Calu3 (cell line): Measurements from ENCODE around the gene PYGO2. TPM values are rescaled to one million over a fixed set of nuclear protein-coding genes. Genes with fewer than 3 reads are reported as not detected.

ENCODE experiments used
- BruUV-seq: library from RNA; stranded (reverse); fragments of 400-500 nt; replicated peaks from 2 replicates; lab custom pipeline; 2021; lab: Mats Ljungman, UMichigan
- CTCF ChIA-PET: fragments of 300-600 bp; sonication (Branson Sonifier 250); formaldehyde crosslinking; loops from one replicate; lab custom pipeline; 2022; ENCODE audit warnings: antibody characterized with exemption; lab: Charles Lee
- DNase-seq: peaks from one replicate; pipeline ENCODE4 v3.0.0; 2022
- H3K27ac Mint-ChIP-seq: one replicate; pipeline ENCODE4 v1.8.0; 2022; ENCODE audit warnings: mixed read lengths; ENCODE audit not compliant: unreplicated experiment
- H3K27me3 Mint-ChIP-seq: one replicate; pipeline ENCODE4 v1.8.0; 2022; ENCODE audit warnings: mixed read lengths; ENCODE audit not compliant: unreplicated experiment
- H3K36me3 Mint-ChIP-seq: one replicate; pipeline ENCODE4 v1.8.0; 2022; ENCODE audit warnings: mild to moderate bottlenecking, moderate library complexity, mixed read lengths; ENCODE audit not compliant: insufficient read depth, unreplicated experiment
- H3K4me1 Mint-ChIP-seq: one replicate; pipeline ENCODE4 v1.8.0; 2022; ENCODE audit warnings: mild to moderate bottlenecking, low read depth, mixed read lengths; ENCODE audit not compliant: unreplicated experiment
- H3K4me3 Mint-ChIP-seq: one replicate; pipeline ENCODE4 v1.8.0; 2022; ENCODE audit warnings: mild to moderate bottlenecking, low read depth, moderate library complexity, mixed read lengths; ENCODE audit not compliant: unreplicated experiment
- H3K9me3 Mint-ChIP-seq: one replicate; pipeline ENCODE4 v1.8.0; 2022; ENCODE audit warnings: low read depth, mixed read lengths; ENCODE audit not compliant: unreplicated experiment
- CTCF ChIP-seq: fragments of 200-600 bp; IDR thresholded peaks from one replicate; pipeline ENCODE4 v1.8.0; 2022; ENCODE audit warnings: antibody characterized with exemption; ENCODE audit not compliant: unreplicated experiment
- intact Hi-C: fragments of 100-400 bp; cut with micrococcal nuclease; formaldehyde crosslinking; loops from one replicate; pipeline ENCODE4 v1.10.0; 2022; ENCODE audit not compliant: unreplicated experiment
- total RNA-seq: library from RNA; stranded (reverse); gene quantifications from 2 replicates; pipeline ENCODE4 v1.2.3, GENCODE V29; 2022

Gene PYGO2
- total RNA-seq, 1 experiment from 2014 or later = 45.6 TPM

- H3K4me1 Mint-ChIP-seq = peaks cover 44% of the 10 kb centered on the region
- peaks cover 22% of the 10 kb centered on the region for H3K36me3 Mint-ChIP-seq
- TF ChIP-seq CTCF = no peak
- no peaks in the 10 kb centered on the region for H3K9me3 Mint-ChIP-seq
- H3K27me3 Mint-ChIP-seq = no peaks in the 10 kb centered on the region
- H3K4me3 Mint-ChIP-seq = peak overlapping the region; percentile 95
- TSS peak; percentile 97 for BruUV-seq
- CTCF ChIA-PET = interaction anchor here (0.8 to 1.6 kb wide), 5 partner anchors 18 to 148 kb away, joined by 3 to 5 read pairs (median 3); partner anchors contain the start of genes ADAM15 and PBXIP1
- peak; percentile 91 for DNase-seq
- peak overlapping the region; percentile 99 for H3K27ac Mint-ChIP-seq
- intact Hi-C loops = loop anchor here (10.0 kb wide), 1 partner anchor 173 kb away; no protein-coding TSS in a partner anchor
Observed at GRCh38 chr1:154937085-154937987, 24.2 kb downstream of the PYGO2 start.

DNA sequence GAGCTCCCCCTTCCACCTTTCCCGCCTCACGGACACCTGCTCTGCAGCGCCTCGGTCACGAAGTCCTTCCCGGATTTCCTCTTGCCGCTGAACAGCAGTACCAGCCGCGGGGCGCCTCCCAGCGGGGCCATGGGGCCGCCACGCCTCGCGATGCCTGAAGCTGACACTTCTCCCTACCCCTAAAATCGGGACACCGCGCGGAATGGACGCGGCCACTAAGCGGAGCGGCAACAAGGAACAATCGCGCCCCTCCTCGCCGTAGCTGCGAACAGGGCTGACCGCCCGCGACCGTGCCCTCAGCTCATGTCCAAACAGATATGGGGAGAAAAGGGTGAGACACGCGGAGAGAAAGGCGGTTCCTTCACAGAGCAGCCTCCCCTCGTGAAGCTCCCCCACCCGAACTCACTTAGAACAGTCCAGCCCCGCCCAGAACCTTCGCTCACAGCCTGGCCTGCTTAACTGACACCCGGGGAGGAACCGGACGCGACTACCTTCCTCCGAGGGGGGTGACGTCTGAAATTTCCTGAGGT, 25.0 kb downstream of the PYGO2 start, which contains the start of gene PMVK:
TSS of gene PMVK (minus strand) at position 165 of the 530 bp plus-strand sequence. CDS start at position 131, 34 bp downstream.
- Mint-ChIP-seq H3K9me3 (no peaks in the 10 kb centered on the region), H3K36me3 (peaks cover 26% of the 10 kb centered on the region), H3K4me1 (peaks cover 50% of the 10 kb centered on the region), H3K4me3 (peak within 1 kb of the TSS; percentile 95), H3K27ac (peak within 1 kb of the TSS; percentile 99), H3K27me3 (no peaks in the 10 kb centered on the region)
- intact Hi-C loops = loop anchor here (10.0 kb wide), 1 partner anchor 172 kb away; no protein-coding TSS in a partner anchor
- BruUV-seq = no TSS peak
- peak; percentile 26 for TF ChIP-seq CTCF
- DNase-seq = peak; percentile 97
- CTCF ChIA-PET = interaction anchor here (0.6 to 1.6 kb wide), 9 partner anchors 8 to 236 kb away, joined by 3 to 5 read pairs (median 3); partner anchors contain the start of genes ADAM15, KRTCAP2 and PBXIP1

GRCh38 chr1:154935749-154936554, 25.6 kb downstream of the PYGO2 start:
- Mint-ChIP-seq H3K4me3 (peak overlapping the region; percentile 95), H3K4me1 (peaks cover 50% of the 10 kb centered on the region), H3K27me3 (no peaks in the 10 kb centered on the region), H3K9me3 (no peaks in the 10 kb centered on the region), H3K27ac (peak overlapping the region; percentile 99), H3K36me3 (peaks cover 29% of the 10 kb centered on the region)
- peak; percentile 28 for DNase-seq
- TSS peak; percentile 64 for BruUV-seq
- CTCF ChIA-PET = interaction anchor here (0.6 to 1.6 kb wide), 9 partner anchors 9 to 237 kb away, joined by 3 to 5 read pairs (median 3); partner anchors contain the start of genes ADAM15, KRTCAP2 and PBXIP1
- intact Hi-C loops = loop anchor here (10.0 kb wide), 1 partner anchor 171 kb away; no protein-coding TSS in a partner anchor
- TF ChIP-seq CTCF = no peak
